ENCODE measurements around the gene CTNND2.

CTNND2 gene

GRCh38 chr5:11146171-11146570 lies 758.1 kb downstream of the CTNND2 start:
- H3K4me2 ChIP-seq (ENCODE audit: insufficient read depth, low read length): no peak overlapping the region
- no peaks in the 10 kb centered on the region for H3K36me3 ChIP-seq (ENCODE audit: insufficient read depth, low read length)
- TF ChIP-seq CTCF (IDR thresholded peaks at IDR 0.05; ENCODE audit: borderline replicate concordance, extremely low read depth, low read length, poor library complexity, severe bottlenecking) (no peak), EZH2 (IDR thresholded peaks at IDR 0.05; ENCODE audit: borderline replicate concordance, low read depth, low read length, severe bottlenecking) (no peak)
- no peaks in the 10 kb centered on the region for H4K20me1 ChIP-seq (ENCODE audit: insufficient read depth, low read length)
- no peaks in the 10 kb centered on the region for H3K9me3 ChIP-seq (ENCODE audit: insufficient read depth, low read length, severe bottlenecking)
- no peak overlapping the region for H3K9ac ChIP-seq (ENCODE audit: low read depth, low read length)
- DNase-seq (no peak), ATAC-seq (ENCODE audit: insufficient read depth, low read depth) (no peak)
- no peak overlapping the region for H2AFZ ChIP-seq (ENCODE audit: low read depth, low read length)
- no peak overlapping the region for H3K27ac ChIP-seq (ENCODE audit: low read length)
- no peaks in the 10 kb centered on the region for H3K79me2 ChIP-seq (ENCODE audit: insufficient read depth, low read length)
- H3K27me3 ChIP-seq (ENCODE audit: insufficient read depth, low read length, poor library complexity): no peaks in the 10 kb centered on the region
- no peaks in the 10 kb centered on the region for H3K4me1 ChIP-seq (ENCODE audit: insufficient read depth, low read length)
- H3K4me3 ChIP-seq (ENCODE audit: low read depth in 1 of 2, low read length in 2 of 2): no peak overlapping the region

GRCh38 chr5:11143456-11144267 lies 760.6 kb downstream of the CTNND2 start:
- H3K27ac ChIP-seq (ENCODE audit: low read length): no peak overlapping the region
- H3K9ac ChIP-seq (ENCODE audit: low read depth, low read length): no peak overlapping the region
- TF ChIP-seq CTCF (IDR thresholded peaks at IDR 0.05; ENCODE audit: borderline replicate concordance, extremely low read depth, low read length, poor library complexity, severe bottlenecking): no peak
- no peak for TF ChIP-seq EZH2 (IDR thresholded peaks at IDR 0.05; ENCODE audit: borderline replicate concordance, low read depth, low read length, severe bottlenecking)
- H3K4me1 ChIP-seq (ENCODE audit: insufficient read depth, low read length): no peaks in the 10 kb centered on the region
- H3K79me2 ChIP-seq (ENCODE audit: insufficient read depth, low read length): no peaks in the 10 kb centered on the region
- no peaks in the 10 kb centered on the region for H3K36me3 ChIP-seq (ENCODE audit: insufficient read depth, low read length)
- no peak for ATAC-seq (ENCODE audit: insufficient read depth, low read depth)
- DNase-seq: no peak
- H3K4me3 ChIP-seq (ENCODE audit: low read depth in 1 of 2, low read length in 2 of 2): no peak overlapping the region
- no peak overlapping the region for H3K4me2 ChIP-seq (ENCODE audit: insufficient read depth, low read length)
- H3K9me3 ChIP-seq (ENCODE audit: insufficient read depth, low read length, severe bottlenecking): no peaks in the 10 kb centered on the region
- H4K20me1 ChIP-seq (ENCODE audit: insufficient read depth, low read length): no peaks in the 10 kb centered on the region
- no peak overlapping the region for H2AFZ ChIP-seq (ENCODE audit: low read depth, low read length)
- peaks cover 2% of the 10 kb centered on the region for H3K27me3 ChIP-seq (ENCODE audit: insufficient read depth, low read length, poor library complexity)

- Histone ChIP-seq H3K9me3 (ENCODE audit: insufficient read depth, low read length, severe bottlenecking) (no peaks in the 10 kb centered on the region), H3K4me1 (ENCODE audit: insufficient read depth, low read length) (no peaks in the 10 kb centered on the region), H4K20me1 (ENCODE audit: insufficient read depth, low read length) (no peaks in the 10 kb centered on the region), H3K36me3 (ENCODE audit: insufficient read depth, low read length) (no peaks in the 10 kb centered on the region), H2AFZ (ENCODE audit: low read depth, low read length) (no peak overlapping the region), H3K79me2 (ENCODE audit: insufficient read depth, low read length) (no peaks in the 10 kb centered on the region), H3K4me2 (ENCODE audit: insufficient read depth, low read length) (no peak overlapping the region), H3K4me3 (ENCODE audit: low read depth in 1 of 2, low read length in 2 of 2) (no peak overlapping the region), H3K27me3 (ENCODE audit: insufficient read depth, low read length, poor library complexity) (peaks cover 8% of the 10 kb centered on the region), H3K9ac (ENCODE audit: low read depth, low read length) (no peak overlapping the region), H3K27ac (ENCODE audit: low read length) (no peak overlapping the region)
- TF ChIP-seq EZH2 (IDR thresholded peaks at IDR 0.05; ENCODE audit: borderline replicate concordance, low read depth, low read length, severe bottlenecking) (no peak), CTCF (IDR thresholded peaks at IDR 0.05; ENCODE audit: borderline replicate concordance, extremely low read depth, low read length, poor library complexity, severe bottlenecking) (no peak)
- DNase-seq: no peak
- ATAC-seq (ENCODE audit: insufficient read depth, low read depth): no peak
Measured at GRCh38 chr5:11139217-11139865, 764.9 kb downstream of the CTNND2 start.

Data from DND-41 (cell line).